HepG2 (cell line): ENCODE data around the gene GGPS1. TPM values are rescaled to one million over a fixed set of nuclear protein-coding genes. Genes with fewer than 3 reads are reported as not detected.

Experiments used
- MAZ ChIP-seq, 2 experiments: sonication (generic) in 1 of 2; formaldehyde crosslinking in 1 of 2; IDR thresholded peaks; 2 replicates each; pipeline versions ENCODE4 v1.5.0 to v1.6.1; 2012 to 2020; ENCODE audit warnings: low read depth in 2 of 2, mild to moderate bottlenecking in 2 of 2, borderline replicate concordance in 1 of 2, improper control_type of control experiment in 1 of 2, low read length in 1 of 2, missing genetic modification reagents in 1 of 2, moderate library complexity in 1 of 2
- PAXIP1 ChIP-seq: sonication (generic); formaldehyde crosslinking; conservative IDR thresholded peaks from 2 replicates; pipeline ENCODE4 v1.4.0; 2020; ENCODE audit warnings: mild to moderate bottlenecking, missing genetic modification reagents, moderate library complexity
- PLSCR1 ChIP-seq: sonication (generic); formaldehyde crosslinking; IDR thresholded peaks from 2 replicates; pipeline ENCODE4 v1.5.0; 2020; ENCODE audit warnings: missing genetic modification reagents, mild to moderate bottlenecking, borderline replicate concordance
- RAD51 ChIP-seq: fragments of 450-650 bp; IDR thresholded peaks from 2 replicates; pipeline ENCODE4 v1.6.1; 2016; ENCODE audit warnings: borderline replicate concordance
- SIN3B ChIP-seq: fragments of 150-350 bp; IDR thresholded peaks from 2 replicates; pipeline ENCODE4 v1.6.1; 2014; ENCODE audit warnings: low read length
- SOX6 ChIP-seq, 2 experiments: fragments of 450-650 bp in 1 of 2; sonication (generic) in 1 of 2; formaldehyde crosslinking in 1 of 2; IDR thresholded peaks; 2 replicates each; pipeline versions ENCODE4 v1.4.0 to v1.6.1; 2017 to 2020; ENCODE audit warnings: antibody characterized with exemption in 1 of 2, mild to moderate bottlenecking in 1 of 2, missing genetic modification reagents in 1 of 2
- SP4 ChIP-seq: sonication (generic); formaldehyde crosslinking; IDR thresholded peaks from 2 replicates; pipeline ENCODE4 v1.8.1; 2023; ENCODE audit warnings: mild to moderate bottlenecking, missing genetic modification reagents
- UBTF ChIP-seq: sonication (generic); formaldehyde crosslinking; IDR thresholded peaks from 2 replicates; pipeline ENCODE4 v1.4.0; 2020; ENCODE audit warnings: mild to moderate bottlenecking, missing genetic modification reagents
- YEATS4 ChIP-seq: sonication (generic); formaldehyde crosslinking; IDR thresholded peaks from 2 replicates; pipeline ENCODE4 v1.4.0; 2020; ENCODE audit warnings: missing genetic modification reagents, borderline replicate concordance
- ZFAT ChIP-seq: sonication (generic); formaldehyde crosslinking; conservative IDR thresholded peaks from 2 replicates; pipeline ENCODE4 v1.8.1; 2023; ENCODE audit warnings: missing genetic modification reagents, inconsistent platforms
- ZNF33B ChIP-seq: sonication (generic); formaldehyde crosslinking; IDR thresholded peaks from 2 replicates; pipeline ENCODE4 v1.5.1; 2020; ENCODE audit warnings: mild to moderate bottlenecking, missing genetic modification reagents
- ZNF678 ChIP-seq: sonication (generic); formaldehyde crosslinking; IDR thresholded peaks from 2 replicates; pipeline ENCODE4 v1.4.0; 2020; ENCODE audit warnings: mild to moderate bottlenecking, missing genetic modification reagents
- ZNF792 ChIP-seq: IDR thresholded peaks from 2 replicates; pipeline ENCODE4 v1.6.1; 2016
- ZNF850 ChIP-seq: sonication (generic); formaldehyde crosslinking; conservative IDR thresholded peaks from 2 replicates; pipeline ENCODE4 v1.9.0; 2021; ENCODE audit warnings: mild to moderate bottlenecking, missing genetic modification reagents
- polyA plus RNA-seq, 8 experiments: library from polyadenylated mRNA; depleted of rRNA in 3 of 8; stranded (reverse) in 7 of 8; unstranded in 1 of 8; fragments of >200 nt; fragmentation: Illumina TruSeq in 4 of 8; extraction: Trizol in 4 of 8; gene quantifications; 2 replicates each; pipeline versions ENCODE4 v1.2.1 to v1.2.3, GENCODE V29; 2011 to 2016; ENCODE audit warnings: low read depth in 4 of 8, missing spikeins in 1 of 8, mixed read lengths in 1 of 8; ENCODE audit not compliant: insufficient read depth in 1 of 8
- total RNA-seq, 5 experiments: library from RNA; depleted of rRNA; stranded (reverse); fragments of >200 nt; fragmentation: Illumina TruSeq; extraction: Trizol; gene quantifications; 2 replicates each; pipeline ENCODE4 v1.2.3, GENCODE V29; 2016; ENCODE audit warnings: low read depth in 1 of 5
- TF ChIP-seq, protein P1 (sequence below): sonication (generic); formaldehyde crosslinking; IDR thresholded peaks from 2 replicates; pipeline ENCODE4 v1.5.1; 2020; ENCODE audit warnings: mild to moderate bottlenecking, missing genetic modification reagents, borderline replicate concordance

The GGPS1 gene
- total and polyA plus RNA-seq, 2 of the 13 experiments (the other 11 are each of a cell fraction or from before 2014, with no cell fraction given), result 28.8 to 42.6 TPM

- TF ChIP-seq PLSCR1 (CRISPR knock-in tag), result no peak
- TF ChIP-seq ZNF678 (CRISPR knock-in tag), result no peak
- no peak for TF ChIP-seq SIN3B
- TF ChIP-seq SOX6 (IDR thresholded peaks at IDR 0.05), result no peak
- TF ChIP-seq SOX6 (CRISPR knock-in tag; IDR thresholded peaks at IDR 0.05), result peak; percentile 16; the same call in 1 of the 2 replicates
- TF ChIP-seq, protein P1, sequence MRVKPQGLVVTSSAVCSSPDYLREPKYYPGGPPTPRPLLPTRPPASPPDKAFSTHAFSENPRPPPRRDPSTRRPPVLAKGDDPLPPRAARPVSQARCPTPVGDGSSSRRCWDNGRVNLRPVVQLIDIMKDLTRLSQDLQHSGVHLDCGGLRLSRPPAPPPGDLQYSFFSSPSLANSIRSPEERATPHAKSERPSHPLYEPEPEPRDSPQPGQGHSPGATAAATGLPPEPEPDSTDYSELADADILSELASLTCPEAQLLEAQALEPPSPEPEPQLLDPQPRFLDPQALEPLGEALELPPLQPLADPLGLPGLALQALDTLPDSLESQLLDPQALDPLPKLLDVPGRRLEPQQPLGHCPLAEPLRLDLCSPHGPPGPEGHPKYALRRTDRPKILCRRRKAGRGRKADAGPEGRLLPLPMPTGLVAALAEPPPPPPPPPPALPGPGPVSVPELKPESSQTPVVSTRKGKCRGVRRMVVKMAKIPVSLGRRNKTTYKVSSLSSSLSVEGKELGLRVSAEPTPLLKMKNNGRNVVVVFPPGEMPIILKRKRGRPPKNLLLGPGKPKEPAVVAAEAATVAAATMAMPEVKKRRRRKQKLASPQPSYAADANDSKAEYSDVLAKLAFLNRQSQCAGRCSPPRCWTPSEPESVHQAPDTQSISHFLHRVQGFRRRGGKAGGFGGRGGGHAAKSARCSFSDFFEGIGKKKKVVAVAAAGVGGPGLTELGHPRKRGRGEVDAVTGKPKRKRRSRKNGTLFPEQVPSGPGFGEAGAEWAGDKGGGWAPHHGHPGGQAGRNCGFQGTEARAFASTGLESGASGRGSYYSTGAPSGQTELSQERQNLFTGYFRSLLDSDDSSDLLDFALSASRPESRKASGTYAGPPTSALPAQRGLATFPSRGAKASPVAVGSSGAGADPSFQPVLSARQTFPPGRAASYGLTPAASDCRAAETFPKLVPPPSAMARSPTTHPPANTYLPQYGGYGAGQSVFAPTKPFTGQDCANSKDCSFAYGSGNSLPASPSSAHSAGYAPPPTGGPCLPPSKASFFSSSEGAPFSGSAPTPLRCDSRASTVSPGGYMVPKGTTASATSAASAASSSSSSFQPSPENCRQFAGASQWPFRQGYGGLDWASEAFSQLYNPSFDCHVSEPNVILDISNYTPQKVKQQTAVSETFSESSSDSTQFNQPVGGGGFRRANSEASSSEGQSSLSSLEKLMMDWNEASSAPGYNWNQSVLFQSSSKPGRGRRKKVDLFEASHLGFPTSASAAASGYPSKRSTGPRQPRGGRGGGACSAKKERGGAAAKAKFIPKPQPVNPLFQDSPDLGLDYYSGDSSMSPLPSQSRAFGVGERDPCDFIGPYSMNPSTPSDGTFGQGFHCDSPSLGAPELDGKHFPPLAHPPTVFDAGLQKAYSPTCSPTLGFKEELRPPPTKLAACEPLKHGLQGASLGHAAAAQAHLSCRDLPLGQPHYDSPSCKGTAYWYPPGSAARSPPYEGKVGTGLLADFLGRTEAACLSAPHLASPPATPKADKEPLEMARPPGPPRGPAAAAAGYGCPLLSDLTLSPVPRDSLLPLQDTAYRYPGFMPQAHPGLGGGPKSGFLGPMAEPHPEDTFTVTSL (CRISPR knock-in tag), result no peak
- TF ChIP-seq UBTF (CRISPR knock-in tag), result peak; percentile 37; the same call in 1 of the 2 replicates
- no peak for TF ChIP-seq SP4 (CRISPR knock-in tag)
- no peak for TF ChIP-seq PAXIP1
- no peak for TF ChIP-seq ZNF33B
- TF ChIP-seq YEATS4, result peak; percentile 69
- TF ChIP-seq MAZ (IDR thresholded peaks at IDR 0.05; ENCODE audit: borderline replicate concordance, low read depth, low read length), result no peak
- TF ChIP-seq MAZ (CRISPR knock-in tag; IDR thresholded peaks at IDR 0.05; ENCODE audit: low read depth), result 0 out of 2 replicates have a peak, but pooled peaks have one; percentile 20
- no peak for TF ChIP-seq ZNF792
- no peak for TF ChIP-seq ZNF850 (CRISPR knock-in tag)
- no peak; the same call in 1 of the 2 replicates for TF ChIP-seq ZFAT
- no peak for TF ChIP-seq RAD51
Measured at GRCh38 chr1:235326719-235327558, 1.4 kb upstream of the GGPS1 start (continued).
